ENCODE results near the gene NDUFV1.

The NDUFV1 gene

DNA sequence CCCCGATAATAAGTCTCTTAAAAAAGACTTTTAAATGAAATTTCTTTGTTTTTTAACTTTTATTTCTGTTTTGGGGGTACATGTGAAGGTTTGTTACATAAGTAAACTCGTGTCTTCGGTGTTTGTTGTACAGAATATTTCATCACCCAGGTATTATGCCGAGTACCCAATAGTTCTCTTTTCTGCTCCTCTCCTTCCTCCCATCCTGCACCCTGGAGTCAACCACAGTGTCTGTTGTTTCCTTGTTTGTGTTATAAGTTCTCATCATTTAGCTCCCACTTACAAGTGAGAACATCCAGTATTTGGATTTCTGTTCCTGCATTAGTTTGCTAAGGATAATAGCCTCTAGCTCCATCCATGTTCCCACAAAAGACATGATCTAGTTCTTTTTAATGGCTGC lies 24.7 kb upstream of the NDUFV1 start:
- Histone ChIP-seq H3K27me3 (ENCODE audit: control insufficient read depth, low read length) (peaks cover 25% of the 10 kb centered on the region; the same call in 1 of the 2 replicates), H3K4me3 (ENCODE audit: low read length) (no peak overlapping the region), H3K4me1 (ENCODE audit: control insufficient read depth, low read length) (peaks cover 45% of the 10 kb centered on the region), H3K36me3 (ENCODE audit: control insufficient read depth, low read length) (peaks cover 31% of the 10 kb centered on the region), H3K79me2 (ENCODE audit: control insufficient read depth, low read length) (peaks cover 32% of the 10 kb centered on the region), H3K9me2 (replicated peaks; ENCODE audit: control insufficient read depth, low read length) (no peaks in the 10 kb centered on the region), H3K4me2 (ENCODE audit: low read length) (peak overlapping the region; percentile 98; the same call in 1 of the 2 replicates), H3K9me3 (ENCODE audit: control insufficient read depth, insufficient read depth, low read length) (no peaks in the 10 kb centered on the region), H4K20me1 (ENCODE audit: control insufficient read depth, insufficient read depth, low read depth, low read length) (peaks cover 11% of the 10 kb centered on the region), H3F3A (ENCODE audit: control insufficient read depth, insufficient read depth) (peaks cover 28% of the 10 kb centered on the region), H3K27ac (ENCODE audit: low read depth, low read length) (no peak overlapping the region)
- TF ChIP-seq EZH2phosphoT487 (IDR thresholded peaks at IDR 0.05; ENCODE audit: borderline replicate concordance, low read length), result no peak
- no peak for TF ChIP-seq CTCF (IDR thresholded peaks at IDR 0.05; ENCODE audit: low read depth, low read length, poor library complexity, severe bottlenecking)

DNA sequence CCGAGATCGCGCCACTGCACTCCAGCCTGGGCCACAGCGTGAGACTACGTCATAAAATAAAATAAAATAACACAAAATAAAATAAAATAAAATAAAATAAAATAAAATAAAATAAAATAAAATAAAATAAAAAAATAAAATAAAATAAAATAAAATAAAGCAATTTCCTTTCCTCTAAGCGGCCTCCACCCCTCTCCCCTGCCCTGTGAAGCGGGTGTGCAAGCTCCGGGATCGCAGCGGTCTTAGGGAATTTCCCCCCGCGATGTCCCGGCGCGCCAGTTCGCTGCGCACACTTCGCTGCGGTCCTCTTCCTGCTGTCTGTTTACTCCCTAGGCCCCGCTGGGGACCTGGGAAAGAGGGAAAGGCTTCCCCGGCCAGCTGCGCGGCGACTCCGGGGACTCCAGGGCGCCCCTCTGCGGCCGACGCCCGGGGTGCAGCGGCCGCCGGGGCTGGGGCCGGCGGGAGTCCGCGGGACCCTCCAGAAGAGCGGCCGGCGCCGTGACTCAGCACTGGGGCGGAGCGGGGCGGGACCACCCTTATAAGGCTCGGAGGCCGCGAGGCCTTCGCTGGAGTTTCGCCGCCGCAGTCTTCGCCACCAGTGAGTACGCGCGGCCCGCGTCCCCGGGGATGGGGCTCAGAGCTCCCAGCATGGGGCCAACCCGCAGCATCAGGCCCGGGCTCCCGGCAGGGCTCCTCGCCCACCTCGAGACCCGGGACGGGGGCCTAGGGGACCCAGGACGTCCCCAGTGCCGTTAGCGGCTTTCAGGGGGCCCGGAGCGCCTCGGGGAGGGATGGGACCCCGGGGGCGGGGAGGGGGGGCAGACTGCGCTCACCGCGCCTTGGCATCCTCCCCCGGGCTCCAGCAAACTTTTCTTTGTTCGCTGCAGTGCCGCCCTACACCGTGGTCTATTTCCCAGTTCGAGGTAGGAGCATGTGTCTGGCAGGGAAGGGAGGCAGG lies 23.2 kb upstream of the NDUFV1 start, which contains the start of gene GSTP1:
Gene GSTP1 (plus strand): TSS at position 566 of the 958 bp plus-strand sequence. CDS start 32 bp downstream, at position 598.
- H3K9me3 ChIP-seq (ENCODE audit: control insufficient read depth, insufficient read depth, low read length), result no peaks in the 10 kb centered on the region
- peak within 1 kb of the TSS; percentile 80 for H3K4me3 ChIP-seq (ENCODE audit: low read length)
- H4K20me1 ChIP-seq (ENCODE audit: control insufficient read depth, insufficient read depth, low read depth, low read length), result peaks cover 11% of the 10 kb centered on the region
- peaks cover 61% of the 10 kb centered on the region for H3K4me1 ChIP-seq (ENCODE audit: control insufficient read depth, low read length)
- TF ChIP-seq CTCF (IDR thresholded peaks at IDR 0.05; ENCODE audit: low read depth, low read length, poor library complexity, severe bottlenecking) (peak; percentile 74), EZH2phosphoT487 (IDR thresholded peaks at IDR 0.05; ENCODE audit: borderline replicate concordance, low read length) (no peak)
- H3K27ac ChIP-seq (ENCODE audit: low read depth, low read length), result peak within 1 kb of the TSS; percentile 90
- H3K9me2 ChIP-seq (replicated peaks; ENCODE audit: control insufficient read depth, low read length), result no peaks in the 10 kb centered on the region
- H3K4me2 ChIP-seq (ENCODE audit: low read length), result peak within 1 kb of the TSS; percentile 98
- H3F3A ChIP-seq (ENCODE audit: control insufficient read depth, insufficient read depth), result peaks cover 42% of the 10 kb centered on the region
- peaks cover 23% of the 10 kb centered on the region; the same call in 1 of the 2 replicates for H3K27me3 ChIP-seq (ENCODE audit: control insufficient read depth, low read length)
- peaks cover 43% of the 10 kb centered on the region for H3K36me3 ChIP-seq (ENCODE audit: control insufficient read depth, low read length)
- peaks cover 32% of the 10 kb centered on the region for H3K79me2 ChIP-seq (ENCODE audit: control insufficient read depth, low read length)

DNA sequence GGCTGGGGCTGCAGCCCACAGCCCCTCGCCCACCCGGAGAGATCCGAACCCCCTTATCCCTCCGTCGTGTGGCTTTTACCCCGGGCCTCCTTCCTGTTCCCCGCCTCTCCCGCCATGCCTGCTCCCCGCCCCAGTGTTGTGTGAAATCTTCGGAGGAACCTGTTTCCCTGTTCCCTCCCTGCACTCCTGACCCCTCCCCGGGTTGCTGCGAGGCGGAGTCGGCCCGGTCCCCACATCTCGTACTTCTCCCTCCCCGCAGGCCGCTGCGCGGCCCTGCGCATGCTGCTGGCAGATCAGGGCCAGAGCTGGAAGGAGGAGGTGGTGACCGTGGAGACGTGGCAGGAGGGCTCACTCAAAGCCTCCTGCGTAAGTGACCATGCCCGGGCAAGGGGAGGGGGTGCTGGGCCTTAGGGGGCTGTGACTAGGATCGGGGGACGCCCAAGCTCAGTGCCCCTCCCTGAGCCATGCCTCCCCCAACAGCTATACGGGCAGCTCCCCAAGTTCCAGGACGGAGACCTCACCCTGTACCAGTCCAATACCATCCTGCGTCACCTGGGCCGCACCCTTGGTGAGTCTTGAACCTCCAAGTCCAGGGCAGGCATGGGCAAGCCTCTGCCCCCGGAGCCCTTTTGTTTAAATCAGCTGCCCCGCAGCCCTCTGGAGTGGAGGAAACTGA lies 22.4 kb upstream of the NDUFV1 start:
- H3K27me3 ChIP-seq (ENCODE audit: control insufficient read depth, low read length), result peaks cover 21% of the 10 kb centered on the region; the same call in 1 of the 2 replicates
- no peaks in the 10 kb centered on the region for H3K9me3 ChIP-seq (ENCODE audit: control insufficient read depth, insufficient read depth, low read length)
- peaks cover 64% of the 10 kb centered on the region for H3K4me1 ChIP-seq (ENCODE audit: control insufficient read depth, low read length)
- H3K4me2 ChIP-seq (ENCODE audit: low read length), result peak overlapping the region; percentile 98
- H3K4me3 ChIP-seq (ENCODE audit: low read length), result peak overlapping the region; percentile 80
- H3K36me3 ChIP-seq (ENCODE audit: control insufficient read depth, low read length), result peaks cover 51% of the 10 kb centered on the region
- peaks cover 44% of the 10 kb centered on the region for H3F3A ChIP-seq (ENCODE audit: control insufficient read depth, insufficient read depth)
- H4K20me1 ChIP-seq (ENCODE audit: control insufficient read depth, insufficient read depth, low read depth, low read length), result peaks cover 11% of the 10 kb centered on the region
- TF ChIP-seq EZH2phosphoT487 (IDR thresholded peaks at IDR 0.05; ENCODE audit: borderline replicate concordance, low read length) (no peak), CTCF (IDR thresholded peaks at IDR 0.05; ENCODE audit: low read depth, low read length, poor library complexity, severe bottlenecking) (no peak)
- peak overlapping the region; percentile 90 for H3K27ac ChIP-seq (ENCODE audit: low read depth, low read length)
- H3K79me2 ChIP-seq (ENCODE audit: control insufficient read depth, low read length), result peaks cover 32% of the 10 kb centered on the region
- H3K9me2 ChIP-seq (replicated peaks; ENCODE audit: control insufficient read depth, low read length), result no peaks in the 10 kb centered on the region
